CD4-positive, alpha-beta T cell treated with Interleukin-21 for 1 hour (primary cell): Measurements from ENCODE around the gene ELMO1.

Experiments used
- DNase-seq: peaks from one replicate; pipeline ENCODE4 v3.0.0-alpha.2; 2020

Gene ELMO1

GRCh38 chr7:36852931-36853330 is 595.7 kb downstream of the ELMO1 start:
- DNase-seq, result no peak

GRCh38 chr7:36852017-36852416 is 596.6 kb downstream of the ELMO1 start:
- DNase-seq, result no peak

GRCh38 chr7:36851382-36851781 is 597.3 kb downstream of the ELMO1 start:
- DNase-seq, result no peak

- no peak for DNase-seq
These were observed 600.7 kb downstream of the ELMO1 start for GRCh38 chr7:36847946-36848345.

GRCh38 chr7:36844374-36844773 is 604.3 kb downstream of the ELMO1 start:
- DNase-seq, result no peak

GRCh38 chr7:36840904-36841303 is 607.8 kb downstream of the ELMO1 start:
- DNase-seq, result no peak

- DNase-seq, result no peak
These were observed 609.9 kb downstream of the ELMO1 start for GRCh38 chr7:36838616-36839225.

- no peak for DNase-seq
These were observed 617.6 kb downstream of the ELMO1 start for GRCh38 chr7:36831049-36831448.

- no peak for DNase-seq
These were observed 620.6 kb downstream of the ELMO1 start for GRCh38 chr7:36827726-36828703.

- no peak for DNase-seq
These were observed 623.2 kb downstream of the ELMO1 start for GRCh38 chr7:36825501-36825900.

GRCh38 chr7:36823353-36823752 is 625.3 kb downstream of the ELMO1 start:
- no peak for DNase-seq

- no peak for DNase-seq
These were observed 627.0 kb downstream of the ELMO1 start for GRCh38 chr7:36821617-36822016.

- DNase-seq, result no peak
These were observed 628.0 kb downstream of the ELMO1 start for GRCh38 chr7:36820527-36821170.

- no peak for DNase-seq
These were observed 629.0 kb downstream of the ELMO1 start for GRCh38 chr7:36819639-36820038.

GRCh38 chr7:36814311-36814710 is 634.4 kb downstream of the ELMO1 start:
- DNase-seq, result no peak

- DNase-seq, result no peak
These were observed 636.9 kb downstream of the ELMO1 start for GRCh38 chr7:36811807-36812206.

GRCh38 chr7:36810489-36810888 is 638.2 kb downstream of the ELMO1 start:
- DNase-seq, result no peak

- no peak for DNase-seq
These were observed 638.6 kb downstream of the ELMO1 start for GRCh38 chr7:36810032-36810431.

GRCh38 chr7:36809510-36809909 is 639.2 kb downstream of the ELMO1 start:
- no peak for DNase-seq

- DNase-seq, result no peak
These were observed 639.6 kb downstream of the ELMO1 start for GRCh38 chr7:36809086-36809485.

GRCh38 chr7:36806891-36807290 is 641.8 kb downstream of the ELMO1 start:
- DNase-seq, result no peak
